Limb (tissue), 2 donors: ENCODE results near the gene IL9.

Experiments used
- DNase-seq, 2 donors: peaks; one replicate each; pipeline ENCODE4 v3.0.0-alpha.2; 2016; ENCODE audit errors: extremely low spot score in 2 of 2

IL9 gene

GRCh38 chr5:135895474-135896006, at the start of gene IL9:
TSS of gene IL9 (minus strand) at chr5:135895841. CDS start at chr5:135895816, 25 bp downstream.
- DNase-seq, result no peak

- DNase-seq, result peak; percentile 47 to 79
Observed at GRCh38 chr5:135944967-135945560, 49.4 kb upstream of the IL9 start.

- no peak for DNase-seq
Observed at GRCh38 chr5:135944564-135944963, 48.9 kb upstream of the IL9 start.

- no peak for DNase-seq
Observed at GRCh38 chr5:135942202-135942771, 46.6 kb upstream of the IL9 start.

DNA sequence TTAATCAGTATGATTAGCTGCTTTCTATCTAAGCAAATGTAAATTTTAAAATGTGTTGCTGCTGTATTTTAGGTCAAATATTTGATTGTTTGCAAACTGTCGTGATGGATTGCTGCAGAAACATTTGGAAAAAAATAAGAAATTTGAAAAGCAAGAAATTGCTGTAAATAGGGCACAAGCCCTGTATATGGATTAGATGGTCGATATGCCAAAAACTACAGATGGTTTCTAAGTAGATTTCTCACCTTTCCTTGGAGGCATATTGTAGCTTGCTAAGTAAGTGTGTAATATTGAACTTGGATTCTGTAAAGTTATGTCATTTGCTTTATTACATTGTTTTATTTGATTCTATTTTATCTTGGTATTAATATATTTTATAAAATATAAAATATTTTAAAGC, 46.1 kb upstream of the IL9 start:
- DNase-seq, result no peak

DNA sequence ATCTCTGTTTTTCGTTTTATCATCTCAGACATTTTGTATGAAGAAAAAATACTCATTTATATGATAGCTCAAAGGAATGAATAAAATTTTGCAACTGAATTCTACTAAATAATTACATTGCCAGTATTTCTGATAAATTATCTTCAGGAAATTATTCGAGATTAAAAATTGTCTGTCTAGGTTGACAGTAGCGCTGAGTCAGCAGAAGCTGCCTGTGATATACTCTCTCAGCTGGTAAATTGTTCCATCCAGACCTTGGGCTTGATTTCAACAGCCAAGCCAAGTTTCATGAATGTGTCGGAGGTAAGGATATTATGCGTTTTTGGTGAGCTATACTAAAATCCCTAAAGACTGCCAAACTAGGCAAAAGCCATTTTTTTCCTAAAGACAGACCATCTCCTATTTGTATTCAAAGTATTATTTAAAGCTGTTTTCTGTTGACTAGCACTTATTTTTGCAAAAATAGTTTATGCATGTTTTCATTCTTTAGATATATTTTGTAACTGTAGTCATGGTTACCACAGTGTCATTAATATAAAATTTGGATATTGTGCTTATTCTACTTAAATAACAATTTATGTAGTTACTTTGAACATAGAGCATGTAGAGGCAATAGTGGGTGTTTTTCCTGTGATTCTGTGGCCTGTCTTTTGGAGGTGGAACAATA, 41.7 kb upstream of the IL9 start:
- DNase-seq, result no peak

- peak in 1 of 2 donors; percentile 21 for DNase-seq
Observed at GRCh38 chr5:135934939-135935338, 39.3 kb upstream of the IL9 start.

DNA sequence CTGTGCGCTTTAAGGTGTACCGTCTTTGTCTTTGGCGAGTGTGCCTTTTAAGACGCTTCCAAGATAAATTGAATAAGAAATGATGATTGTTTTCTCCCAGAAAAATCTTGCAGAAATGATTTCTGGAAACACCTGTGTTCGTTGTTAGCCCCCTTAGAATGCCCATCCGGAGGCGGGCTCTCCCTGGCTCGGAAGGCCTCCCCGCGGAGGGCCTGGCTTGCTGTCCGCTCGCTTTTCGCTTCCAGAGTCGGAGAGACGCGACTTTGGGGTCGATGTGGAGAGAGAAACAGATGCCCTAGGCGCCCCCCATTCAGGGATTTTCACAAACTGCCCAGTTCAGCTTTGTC, 35.3 kb upstream of the IL9 start:
- peak in 1 of 2 donors; percentile 33 for DNase-seq

- peak in 1 of 2 donors; percentile 70 for DNase-seq
Observed at GRCh38 chr5:135930029-135930948, 34.6 kb upstream of the IL9 start.

GRCh38 chr5:135921388-135921787, 25.7 kb upstream of the IL9 start:
- DNase-seq, result no peak

DNA sequence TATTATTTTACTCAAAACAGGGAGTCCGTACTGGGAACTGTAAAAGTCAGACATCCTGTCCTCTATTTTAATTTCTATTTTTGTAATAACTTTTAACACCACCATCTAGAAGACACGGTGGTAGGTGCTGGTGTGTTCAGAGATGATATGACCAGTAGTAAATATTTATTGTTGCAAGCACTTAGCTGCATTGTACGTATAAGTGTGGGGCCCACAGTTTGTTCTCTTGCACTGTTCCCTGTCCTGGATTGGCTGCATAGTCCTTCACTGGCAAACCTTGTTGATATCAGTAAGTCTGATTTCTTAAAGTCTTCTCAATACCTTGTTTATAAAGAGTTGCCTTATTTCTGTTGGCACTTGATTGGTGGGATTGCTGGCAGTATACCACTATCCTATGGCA, 24.6 kb upstream of the IL9 start:
- DNase-seq, result no peak

GRCh38 chr5:135916638-135917263, 21.1 kb upstream of the IL9 start:
- no peak for DNase-seq

GRCh38 chr5:135915466-135916001, 19.9 kb upstream of the IL9 start:
- no peak for DNase-seq

DNA sequence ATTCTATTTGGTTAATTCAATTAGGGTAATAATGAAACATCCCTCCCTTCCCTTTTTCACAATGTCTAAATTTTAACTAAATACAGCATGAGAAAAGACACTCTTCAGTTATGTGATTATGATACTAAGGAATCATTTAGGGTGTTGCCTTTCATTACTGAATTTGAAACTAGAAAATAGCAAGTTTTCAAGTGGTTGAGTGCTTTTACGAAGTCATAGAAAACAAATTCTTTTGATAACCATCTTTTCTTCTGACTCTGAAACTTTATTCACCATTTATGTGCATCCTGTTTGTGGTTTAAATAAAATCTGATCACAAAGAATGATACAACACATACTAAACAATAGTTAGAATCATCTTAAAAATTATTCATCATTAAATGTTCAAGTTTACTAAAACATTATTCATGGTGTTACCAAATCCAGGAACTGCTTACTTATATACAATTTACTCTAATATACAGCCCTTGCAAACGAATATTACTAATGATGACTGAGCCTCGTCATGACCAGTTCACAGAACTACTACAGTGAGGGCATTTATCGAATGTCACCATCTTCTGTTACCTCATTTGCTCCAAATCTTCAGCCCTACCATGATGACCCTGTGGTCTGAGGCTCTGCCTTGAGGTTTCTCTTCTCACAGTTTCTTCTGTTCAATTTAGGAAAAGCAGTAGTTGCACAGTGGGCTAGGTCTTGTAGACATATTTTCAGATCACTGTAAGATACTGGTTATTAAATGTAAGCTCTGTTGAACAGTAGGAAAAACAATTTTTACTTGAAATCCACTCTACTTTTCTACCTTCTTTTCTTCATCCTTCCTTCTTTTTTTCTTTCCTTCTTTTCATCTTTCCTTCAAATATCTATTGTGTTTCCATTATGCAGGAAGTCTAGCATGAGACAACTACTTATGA, 18.3 kb upstream of the IL9 start:
- DNase-seq, result no peak

DNA sequence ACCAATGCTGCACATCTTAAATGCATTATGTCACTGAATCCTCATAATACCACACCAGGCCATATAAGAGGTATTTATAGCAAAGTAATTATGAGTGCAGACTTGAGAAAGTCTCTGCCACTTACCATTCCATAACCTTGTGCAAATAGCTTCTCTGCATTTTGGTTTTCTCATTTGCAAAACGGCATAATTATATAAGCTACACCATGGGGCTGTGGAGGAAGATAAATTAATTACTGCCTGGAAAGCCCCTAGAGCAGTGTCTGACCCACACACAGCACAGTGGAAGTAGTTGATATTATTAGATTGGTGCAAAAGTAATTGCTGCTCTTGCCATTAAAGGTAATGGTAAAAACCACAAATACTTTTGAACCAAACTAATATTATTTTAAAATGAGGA, 9.5 kb upstream of the IL9 start:
- no peak for DNase-seq

DNA sequence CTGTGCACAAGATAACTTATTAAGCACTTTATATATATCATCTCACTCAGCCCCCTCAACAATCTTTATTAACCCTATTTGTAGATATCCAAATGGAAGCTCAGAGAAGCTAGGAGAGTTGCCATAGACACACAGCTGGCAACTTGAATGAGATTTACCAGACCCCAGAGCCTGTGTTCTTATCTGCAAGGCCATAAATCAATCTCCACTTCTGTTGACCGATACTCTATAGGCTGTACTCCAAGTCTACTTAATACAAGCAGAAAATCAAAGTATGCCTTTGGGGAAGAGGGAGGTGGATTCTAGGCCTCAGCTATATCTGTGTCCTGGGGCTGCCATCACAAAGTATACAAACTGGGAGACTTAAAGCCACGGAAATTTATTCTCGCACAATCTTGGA, 6.0 kb upstream of the IL9 start:
- DNase-seq, result no peak

DNA sequence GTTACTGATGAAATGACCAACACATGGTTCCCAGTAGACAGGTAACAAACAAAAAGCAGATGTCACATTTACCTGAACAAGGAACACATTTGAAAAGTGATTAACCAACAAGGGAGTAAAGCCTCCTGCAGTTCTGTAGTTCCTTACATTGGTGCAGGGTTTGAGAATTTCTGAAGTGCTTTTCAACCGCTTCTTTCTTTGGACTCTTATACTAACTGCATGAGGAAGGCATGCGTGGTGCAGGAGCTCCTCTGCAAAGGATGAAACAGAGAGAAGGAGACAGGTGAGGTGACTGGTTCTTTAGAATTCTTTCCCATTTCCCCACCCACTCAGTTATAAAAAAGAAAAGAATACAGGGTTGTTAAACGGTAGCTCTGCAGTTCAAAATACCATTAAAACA, 4.6 kb upstream of the IL9 start:
- no peak for DNase-seq

- no peak for DNase-seq
Observed at GRCh38 chr5:135898651-135899050, 3.0 kb upstream of the IL9 start.

- DNase-seq, result no peak
Observed at GRCh38 chr5:135894789-135895188, 852 bp downstream of the IL9 start.

- DNase-seq, result no peak
Observed at GRCh38 chr5:135894276-135894675, 1.4 kb downstream of the IL9 start.
